ENCODE measurements around the gene MTFP1. TPM values are rescaled to one million over a fixed set of nuclear protein-coding genes. Genes with fewer than 3 reads are reported as not detected.

Gene MTFP1, protein sequence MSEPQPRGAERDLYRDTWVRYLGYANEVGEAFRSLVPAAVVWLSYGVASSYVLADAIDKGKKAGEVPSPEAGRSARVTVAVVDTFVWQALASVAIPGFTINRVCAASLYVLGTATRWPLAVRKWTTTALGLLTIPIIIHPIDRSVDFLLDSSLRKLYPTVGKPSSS
- total RNA-seq (10 to 100 TPM; 37.2 to 38.0 TPM), total RNA-seq (0.49 to 8.1 (median 2.3) reads per million in 172 experiments)
- 21.0 TPM for polyA plus RNA-seq (2013, experiment 1 of 2)
- 25.3 TPM for polyA plus RNA-seq (2013, experiment 2 of 2)

DNA sequence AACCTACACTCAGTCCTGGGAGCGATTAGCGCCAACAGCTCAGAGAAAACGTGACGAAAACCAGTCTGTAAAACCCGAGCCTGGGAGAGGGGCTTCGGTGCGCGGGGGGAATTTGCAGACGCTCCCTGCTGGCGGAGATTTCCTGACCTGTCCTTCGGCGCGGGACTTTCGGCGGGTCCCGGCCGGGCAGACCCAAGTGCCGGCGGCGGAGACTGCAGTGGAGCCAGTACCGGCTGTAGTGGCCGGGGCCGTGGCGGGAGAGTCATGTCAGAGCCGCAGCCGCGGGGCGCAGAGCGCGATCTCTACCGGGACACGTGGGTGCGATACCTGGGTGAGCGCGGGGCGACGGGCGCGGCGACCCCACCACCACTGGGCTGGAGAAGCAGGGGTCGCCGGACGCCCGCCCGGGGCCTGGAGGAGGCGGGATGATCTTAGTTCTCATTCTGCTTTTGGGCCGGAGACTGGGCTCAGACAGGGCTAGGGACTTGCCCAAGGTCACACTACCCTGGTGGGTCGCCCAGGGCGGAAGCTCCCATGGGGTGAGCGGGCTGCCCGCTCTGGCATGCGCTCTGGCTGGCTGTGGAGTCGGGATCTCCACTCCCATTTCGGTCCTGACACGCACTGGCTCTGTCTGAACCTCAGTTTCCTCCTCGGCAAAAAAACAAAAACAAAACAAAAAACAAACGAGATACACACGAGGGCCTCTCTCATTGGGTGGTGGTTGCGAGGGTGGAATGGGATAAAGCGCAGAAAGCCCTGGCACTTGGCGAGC lies at the start of gene MTFP1:
Gene MTFP1, plus strand, starts transcription at position 153 of the 772 bp plus-strand sequence. Its CDS starts 112 bp downstream, at position 265.
- H3K4me3 ChIP-seq (ENCODE audit: low read length) = peak within 1 kb of the TSS; percentile 74
- Mint-ChIP-seq H3K36me3 (ENCODE audit: low read depth) (peaks cover 48% of the 10 kb centered on the region), H3K4me3 (peak within 1 kb of the TSS; percentile 99), H3K27me3 (no peaks in the 10 kb centered on the region), H3K4me1 (ENCODE audit: low read depth) (peaks cover 55% of the 10 kb centered on the region), H3K27ac (peak within 1 kb of the TSS; percentile 98), H3K9me3 (no peaks in the 10 kb centered on the region)
- H3K27me3 ChIP-seq (ENCODE audit: control insufficient read depth in 1 of 2, insufficient read depth in 2 of 2, low read length in 2 of 2) = no peaks in the 10 kb centered on the region
- no peaks in the 10 kb centered on the region for H3K9me3 ChIP-seq (ENCODE audit: control insufficient read depth in 1 of 2, insufficient read depth in 1 of 2, low read length in 2 of 2)
- intact Hi-C loops (cut with DNase I, micrococcal nuclease) = loop anchor here (1.0 to 10.0 kb wide), 11 partner anchors 9 to 1159 kb away; partner anchors contain the start of genes ASCC2 (in 1 of the 2), CASTOR1 (in 1 of the 2), RHBDD3 (in 1 of the 2) and SEC14L2 (in 1 of the 2)
- DNase-seq = peak in 11 of 14 experiments; percentile 16 to 82 (median 51)
- H3K27ac ChIP-seq (ENCODE audit: low read depth in 1 of 2, low read length in 2 of 2) = peak within 1 kb of the TSS; percentile 70 to 86
- TF ChIP-seq, protein P1, sequence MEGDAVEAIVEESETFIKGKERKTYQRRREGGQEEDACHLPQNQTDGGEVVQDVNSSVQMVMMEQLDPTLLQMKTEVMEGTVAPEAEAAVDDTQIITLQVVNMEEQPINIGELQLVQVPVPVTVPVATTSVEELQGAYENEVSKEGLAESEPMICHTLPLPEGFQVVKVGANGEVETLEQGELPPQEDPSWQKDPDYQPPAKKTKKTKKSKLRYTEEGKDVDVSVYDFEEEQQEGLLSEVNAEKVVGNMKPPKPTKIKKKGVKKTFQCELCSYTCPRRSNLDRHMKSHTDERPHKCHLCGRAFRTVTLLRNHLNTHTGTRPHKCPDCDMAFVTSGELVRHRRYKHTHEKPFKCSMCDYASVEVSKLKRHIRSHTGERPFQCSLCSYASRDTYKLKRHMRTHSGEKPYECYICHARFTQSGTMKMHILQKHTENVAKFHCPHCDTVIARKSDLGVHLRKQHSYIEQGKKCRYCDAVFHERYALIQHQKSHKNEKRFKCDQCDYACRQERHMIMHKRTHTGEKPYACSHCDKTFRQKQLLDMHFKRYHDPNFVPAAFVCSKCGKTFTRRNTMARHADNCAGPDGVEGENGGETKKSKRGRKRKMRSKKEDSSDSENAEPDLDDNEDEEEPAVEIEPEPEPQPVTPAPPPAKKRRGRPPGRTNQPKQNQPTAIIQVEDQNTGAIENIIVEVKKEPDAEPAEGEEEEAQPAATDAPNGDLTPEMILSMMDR (IDR thresholded peaks at IDR 0.05) = no peak
- CTCF ChIA-PET = interaction anchor here (0.6 to 6.1 kb wide), 14 partner anchors 8 to 921 kb away, joined by 3 to 63 read pairs (median 4); partner anchors contain the start of genes RNF215 and SEC14L2
- POLR2A ChIA-PET = interaction anchor here (1.2 to 6.0 kb wide), 5 partner anchors 9 to 137 kb away, joined by 11 to 112 read pairs (median 76); partner anchors contain the start of genes CASTOR1 and SEC14L2
- peaks cover 14% of the 10 kb centered on the region for H3K36me3 ChIP-seq (ENCODE audit: insufficient read depth, low read length)
- no peak for ATAC-seq (ENCODE audit: poor library complexity)
- H3K4me1 ChIP-seq (ENCODE audit: insufficient read depth, low read length) = peaks cover 53% of the 10 kb centered on the region

DNA sequence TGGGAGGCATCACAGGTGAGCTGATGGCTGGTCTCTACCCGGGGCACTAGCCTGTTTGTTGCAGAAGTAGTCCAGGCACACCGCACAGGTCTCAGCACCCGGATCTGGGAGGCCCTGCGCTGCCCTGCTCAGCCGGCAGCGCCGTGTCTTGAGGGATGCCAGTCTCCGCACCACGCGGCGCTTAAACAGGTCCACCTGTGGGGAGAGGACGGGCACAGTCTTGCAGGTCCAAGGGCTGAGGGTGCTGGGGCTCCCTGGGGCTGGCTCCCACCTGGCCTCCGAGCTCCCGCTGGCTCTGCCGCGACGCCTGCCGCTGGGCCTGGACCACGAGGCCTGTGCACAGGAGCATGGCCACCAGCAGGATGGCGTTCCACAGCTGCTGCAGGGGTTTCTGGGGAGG lies 45.6 kb upstream of the MTFP1 start:
- Histone ChIP-seq H3K4me1 (ENCODE audit: insufficient read depth, low read length) (no peaks in the 10 kb centered on the region), H3K36me3 (ENCODE audit: insufficient read depth, low read length) (no peaks in the 10 kb centered on the region), H3K27ac (ENCODE audit: low read depth in 1 of 2, low read length in 2 of 2) (no peak overlapping the region), H3K9me3 (ENCODE audit: control insufficient read depth in 1 of 2, insufficient read depth in 1 of 2, low read length in 2 of 2) (no peaks in the 10 kb centered on the region), H3K27me3 (ENCODE audit: control insufficient read depth in 1 of 2, insufficient read depth in 2 of 2, low read length in 2 of 2) (no peaks in the 10 kb centered on the region), H3K4me3 (ENCODE audit: low read length) (no peak overlapping the region)
- Mint-ChIP-seq H3K36me3 (ENCODE audit: low read depth) (no peaks in the 10 kb centered on the region), H3K4me3 (no peak overlapping the region), H3K27ac (no peak overlapping the region), H3K27me3 (no peaks in the 10 kb centered on the region), H3K4me1 (ENCODE audit: low read depth) (no peaks in the 10 kb centered on the region), H3K9me3 (no peaks in the 10 kb centered on the region)
- DNase-seq (no peak), ATAC-seq (ENCODE audit: poor library complexity) (no peak)
- ChIA-PET POLR2A (no interaction called here), CTCF (no interaction called here)
- intact Hi-C loops (cut with DNase I, micrococcal nuclease) = no loop called here
- TF ChIP-seq, protein P1 (IDR thresholded peaks at IDR 0.05) = no peak

DNA sequence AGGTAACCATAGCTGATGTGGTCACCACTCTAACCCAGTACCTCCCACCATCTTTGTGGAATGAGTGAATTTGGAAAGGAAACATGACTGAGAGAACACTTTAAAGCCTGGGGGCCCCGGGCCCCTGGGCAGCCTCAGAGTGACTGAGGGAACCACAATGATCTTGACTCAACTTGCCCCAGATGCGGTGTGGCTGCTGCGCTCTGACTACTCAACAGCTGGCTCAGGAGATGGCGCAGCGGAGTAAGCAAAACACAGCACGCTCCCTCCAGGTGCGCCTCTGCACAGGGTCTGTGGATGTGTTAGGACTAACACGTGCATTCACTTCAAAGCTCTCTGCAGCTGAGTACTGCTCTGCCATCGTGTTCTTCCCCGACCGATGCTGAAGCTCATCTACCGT lies 44.3 kb upstream of the MTFP1 start:
- Histone ChIP-seq H3K36me3 (ENCODE audit: insufficient read depth, low read length) (no peaks in the 10 kb centered on the region), H3K4me3 (ENCODE audit: low read length) (no peak overlapping the region), H3K4me1 (ENCODE audit: insufficient read depth, low read length) (no peaks in the 10 kb centered on the region), H3K27me3 (ENCODE audit: control insufficient read depth in 1 of 2, insufficient read depth in 2 of 2, low read length in 2 of 2) (no peaks in the 10 kb centered on the region), H3K9me3 (ENCODE audit: control insufficient read depth in 1 of 2, insufficient read depth in 1 of 2, low read length in 2 of 2) (no peaks in the 10 kb centered on the region), H3K27ac (ENCODE audit: low read depth in 1 of 2, low read length in 2 of 2) (no peak overlapping the region)
- POLR2A ChIA-PET = interaction anchor here (0.7 to 1.5 kb wide), 2 partner anchors 24 to 93 kb away, joined by 3 read pairs; partner anchors contain the start of genes CCDC157 and SF3A1
- no peak for ATAC-seq (ENCODE audit: poor library complexity)
- Mint-ChIP-seq H3K4me1 (ENCODE audit: low read depth) (peaks cover 5% of the 10 kb centered on the region), H3K27me3 (no peaks in the 10 kb centered on the region), H3K36me3 (ENCODE audit: low read depth) (no peaks in the 10 kb centered on the region), H3K9me3 (no peaks in the 10 kb centered on the region), H3K4me3 (no peak overlapping the region), H3K27ac (no peak overlapping the region)
- TF ChIP-seq, protein P1 (IDR thresholded peaks at IDR 0.05) = no peak
- intact Hi-C loops (cut with DNase I, micrococcal nuclease) = no loop called here
- CTCF ChIA-PET = interaction anchor here (0.8 kb wide), 1 partner anchor 93 kb away, joined by 3 read pairs; no protein-coding TSS in a partner anchor
- DNase-seq = no peak

All from CD4-positive, alpha-beta T cell (primary cell).